KMS-11 (cell line): ENCODE measurements around the gene MEGF11.

Source experiments
- H2AFZ ChIP-seq: fragments of 200-600 bp; sonication (generic); 2 replicates; pipeline ENCODE4 v1.6.1; 2016; ENCODE audit warnings: antibody characterized with exemption, mixed run types, low read depth
- H3K27ac ChIP-seq: fragments of 200-600 bp; sonication (generic); 2 replicates; pipeline ENCODE4 v1.6.1; 2016; ENCODE audit warnings: mild to moderate bottlenecking, mixed run types
- H3K27me3 ChIP-seq: fragments of 200-600 bp; sonication (generic); 2 replicates; pipeline ENCODE4 v1.6.1; 2017; ENCODE audit warnings: mild to moderate bottlenecking, low read depth, mixed run types, moderate library complexity; ENCODE audit not compliant: insufficient read depth
- H3K36me3 ChIP-seq: fragments of 200-600 bp; sonication (generic); 2 replicates; pipeline ENCODE4 v1.6.1; 2017; ENCODE audit warnings: mild to moderate bottlenecking, mixed run types; ENCODE audit not compliant: insufficient read depth
- H3K4me1 ChIP-seq: fragments of 200-600 bp; sonication (generic); 2 replicates; pipeline ENCODE4 v1.6.1; 2016; ENCODE audit warnings: mild to moderate bottlenecking, low read depth, mixed run types; ENCODE audit not compliant: poor library complexity, severe bottlenecking
- H3K4me2 ChIP-seq: fragments of 200-600 bp; sonication (generic); 2 replicates; pipeline ENCODE4 v1.7.0; 2016; ENCODE audit warnings: mild to moderate bottlenecking, mixed run types
- H3K4me3 ChIP-seq: fragments of 200-600 bp; sonication (generic); IDR thresholded peaks from 2 replicates; pipeline ENCODE4 v1.6.1; 2017; ENCODE audit warnings: low read depth, low read length, mixed read lengths; ENCODE audit not compliant: insufficient read depth
- H3K79me2 ChIP-seq: fragments of 200-600 bp; sonication (generic); 2 replicates; pipeline ENCODE4 v1.6.1; 2016; ENCODE audit warnings: low read depth, mixed run types; ENCODE audit not compliant: insufficient read depth
- H3K9ac ChIP-seq: fragments of 200-600 bp; sonication (generic); 2 replicates; pipeline ENCODE4 v1.6.1; 2016; ENCODE audit warnings: mild to moderate bottlenecking, mixed run types
- H4K20me1 ChIP-seq: fragments of 200-600 bp; sonication (generic); 2 replicates; pipeline ENCODE4 v1.6.1; 2016; ENCODE audit warnings: mild to moderate bottlenecking, mixed run types; ENCODE audit not compliant: insufficient read depth
- TF ChIP-seq, protein P1 (sequence below): fragments of 200-600 bp; sonication (generic); conservative IDR thresholded peaks from 2 replicates; pipeline ENCODE4 v1.6.1; 2017; ENCODE audit warnings: low read depth, mild to moderate bottlenecking, antibody characterized with exemption, low read length, moderate library complexity, mixed read lengths

The MEGF11 gene

GRCh38 chr15:66241908-66242285 is 11.7 kb downstream of the MEGF11 start:
- no peaks in the 10 kb centered on the region for H3K27me3 ChIP-seq
- no peak overlapping the region for H2AFZ ChIP-seq
- H3K4me2 ChIP-seq = no peak overlapping the region
- H3K4me1 ChIP-seq = no peaks in the 10 kb centered on the region
- no peak overlapping the region for H3K4me3 ChIP-seq
- TF ChIP-seq, protein P1, sequence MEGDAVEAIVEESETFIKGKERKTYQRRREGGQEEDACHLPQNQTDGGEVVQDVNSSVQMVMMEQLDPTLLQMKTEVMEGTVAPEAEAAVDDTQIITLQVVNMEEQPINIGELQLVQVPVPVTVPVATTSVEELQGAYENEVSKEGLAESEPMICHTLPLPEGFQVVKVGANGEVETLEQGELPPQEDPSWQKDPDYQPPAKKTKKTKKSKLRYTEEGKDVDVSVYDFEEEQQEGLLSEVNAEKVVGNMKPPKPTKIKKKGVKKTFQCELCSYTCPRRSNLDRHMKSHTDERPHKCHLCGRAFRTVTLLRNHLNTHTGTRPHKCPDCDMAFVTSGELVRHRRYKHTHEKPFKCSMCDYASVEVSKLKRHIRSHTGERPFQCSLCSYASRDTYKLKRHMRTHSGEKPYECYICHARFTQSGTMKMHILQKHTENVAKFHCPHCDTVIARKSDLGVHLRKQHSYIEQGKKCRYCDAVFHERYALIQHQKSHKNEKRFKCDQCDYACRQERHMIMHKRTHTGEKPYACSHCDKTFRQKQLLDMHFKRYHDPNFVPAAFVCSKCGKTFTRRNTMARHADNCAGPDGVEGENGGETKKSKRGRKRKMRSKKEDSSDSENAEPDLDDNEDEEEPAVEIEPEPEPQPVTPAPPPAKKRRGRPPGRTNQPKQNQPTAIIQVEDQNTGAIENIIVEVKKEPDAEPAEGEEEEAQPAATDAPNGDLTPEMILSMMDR = no peak
- H3K79me2 ChIP-seq = no peaks in the 10 kb centered on the region
- no peaks in the 10 kb centered on the region for H3K36me3 ChIP-seq
- no peak overlapping the region for H3K27ac ChIP-seq
- no peaks in the 10 kb centered on the region for H4K20me1 ChIP-seq
- no peak overlapping the region for H3K9ac ChIP-seq

- no peak overlapping the region for H3K4me2 ChIP-seq
- no peaks in the 10 kb centered on the region for H3K36me3 ChIP-seq
- H3K4me1 ChIP-seq = no peaks in the 10 kb centered on the region
- no peaks in the 10 kb centered on the region for H3K27me3 ChIP-seq
- H3K4me3 ChIP-seq = no peak overlapping the region
- no peaks in the 10 kb centered on the region for H4K20me1 ChIP-seq
- H3K27ac ChIP-seq = no peak overlapping the region
- no peaks in the 10 kb centered on the region for H3K79me2 ChIP-seq
- TF ChIP-seq, protein P1 = no peak
- no peak overlapping the region for H3K9ac ChIP-seq
- H2AFZ ChIP-seq = no peak overlapping the region
Measured at GRCh38 chr15:66241087-66241907, 12.3 kb downstream of the MEGF11 start.

DNA sequence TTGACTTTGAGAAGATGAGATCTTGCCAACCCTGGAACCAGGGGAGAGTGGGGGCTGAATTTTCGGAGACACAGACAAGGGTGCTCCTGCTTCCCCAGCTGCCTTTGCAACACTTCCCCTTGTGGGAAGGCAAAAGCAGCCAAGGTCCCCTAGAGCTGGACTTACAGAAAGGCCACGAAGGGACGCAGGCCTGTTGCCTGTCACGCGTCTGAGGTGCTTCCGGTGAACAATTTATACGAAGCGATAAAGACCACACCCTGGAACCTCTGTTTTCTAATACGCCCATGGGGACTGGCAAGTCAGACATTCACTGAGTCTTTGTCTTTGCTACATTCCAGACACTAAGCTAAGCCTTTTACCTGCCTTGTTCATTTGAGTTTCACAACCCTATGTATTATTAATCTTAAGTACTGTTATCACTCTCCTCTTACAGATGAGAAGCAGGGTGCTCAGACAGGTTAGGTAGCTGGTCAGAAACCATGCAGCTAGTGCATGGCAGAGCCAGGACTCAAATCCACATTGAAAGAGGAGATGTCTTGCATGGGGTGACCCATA is 13.2 kb downstream of the MEGF11 start:
- H2AFZ ChIP-seq = no peak overlapping the region
- no peaks in the 10 kb centered on the region for H3K36me3 ChIP-seq
- no peak overlapping the region for H3K9ac ChIP-seq
- H4K20me1 ChIP-seq = no peaks in the 10 kb centered on the region
- no peak overlapping the region for H3K4me2 ChIP-seq
- no peak overlapping the region for H3K27ac ChIP-seq
- H3K4me3 ChIP-seq = no peak overlapping the region
- TF ChIP-seq, protein P1 = no peak
- no peaks in the 10 kb centered on the region for H3K79me2 ChIP-seq
- H3K4me1 ChIP-seq = no peaks in the 10 kb centered on the region
- no peaks in the 10 kb centered on the region for H3K27me3 ChIP-seq

DNA sequence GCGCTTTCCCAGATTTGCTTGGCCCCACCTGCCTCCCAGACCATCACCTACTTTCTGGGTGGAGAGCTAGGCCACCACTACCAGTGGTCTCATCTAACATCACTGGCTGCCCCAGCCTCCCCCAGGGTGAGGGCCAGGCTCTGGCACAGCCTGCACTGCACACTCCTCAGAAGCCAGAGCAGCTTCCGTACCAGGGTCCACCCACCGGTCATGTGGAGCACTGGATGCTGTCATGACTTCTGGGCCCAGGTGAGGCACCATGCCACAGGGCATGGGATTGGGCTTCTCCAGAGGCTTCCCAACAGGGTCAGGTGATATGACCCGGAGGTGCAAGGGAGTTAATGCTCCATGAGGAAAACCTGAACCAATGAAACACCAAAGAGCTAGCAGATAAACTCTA is 14.0 kb downstream of the MEGF11 start:
- H3K27ac ChIP-seq = no peak overlapping the region
- H3K4me2 ChIP-seq = no peak overlapping the region
- no peaks in the 10 kb centered on the region for H3K4me1 ChIP-seq
- no peak overlapping the region for H3K4me3 ChIP-seq
- no peaks in the 10 kb centered on the region for H4K20me1 ChIP-seq
- no peaks in the 10 kb centered on the region for H3K79me2 ChIP-seq
- H2AFZ ChIP-seq = no peak overlapping the region
- no peaks in the 10 kb centered on the region for H3K36me3 ChIP-seq
- H3K9ac ChIP-seq = no peak overlapping the region
- no peaks in the 10 kb centered on the region for H3K27me3 ChIP-seq
- TF ChIP-seq, protein P1 = no peak
